ENCODE results near the gene MZB1.

Gene MZB1

DNA sequence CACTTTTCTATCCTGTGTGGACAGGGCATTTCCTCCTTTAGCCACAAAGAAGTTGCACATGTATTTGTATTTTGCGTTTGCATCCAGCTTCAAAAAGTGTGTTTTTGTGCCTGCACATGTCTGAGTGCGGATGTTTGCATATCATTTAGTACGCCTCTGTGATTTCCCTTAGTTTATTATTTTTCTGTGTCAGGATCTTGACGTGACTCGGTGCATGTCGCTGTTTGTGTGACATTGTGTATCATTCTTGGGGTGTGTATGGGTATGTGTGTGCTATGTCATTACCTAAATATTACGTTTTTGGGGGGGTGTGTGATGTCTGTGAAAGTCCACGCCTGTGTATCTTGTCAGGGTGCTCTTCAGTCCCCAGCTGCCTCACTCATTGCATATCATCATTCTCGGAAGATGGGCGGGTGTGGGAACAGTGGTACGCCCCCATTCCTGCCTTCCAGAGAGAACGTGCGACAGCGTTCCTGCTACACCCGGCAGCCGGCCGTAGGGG is 48.5 kb downstream of the MZB1 start:
- peaks cover 12% of the 10 kb centered on the region for H3K27me3 Mint-ChIP-seq (ENCODE audit: low read depth, poor library complexity)
- DNase-seq: no peak
- TF ChIP-seq, protein P1, sequence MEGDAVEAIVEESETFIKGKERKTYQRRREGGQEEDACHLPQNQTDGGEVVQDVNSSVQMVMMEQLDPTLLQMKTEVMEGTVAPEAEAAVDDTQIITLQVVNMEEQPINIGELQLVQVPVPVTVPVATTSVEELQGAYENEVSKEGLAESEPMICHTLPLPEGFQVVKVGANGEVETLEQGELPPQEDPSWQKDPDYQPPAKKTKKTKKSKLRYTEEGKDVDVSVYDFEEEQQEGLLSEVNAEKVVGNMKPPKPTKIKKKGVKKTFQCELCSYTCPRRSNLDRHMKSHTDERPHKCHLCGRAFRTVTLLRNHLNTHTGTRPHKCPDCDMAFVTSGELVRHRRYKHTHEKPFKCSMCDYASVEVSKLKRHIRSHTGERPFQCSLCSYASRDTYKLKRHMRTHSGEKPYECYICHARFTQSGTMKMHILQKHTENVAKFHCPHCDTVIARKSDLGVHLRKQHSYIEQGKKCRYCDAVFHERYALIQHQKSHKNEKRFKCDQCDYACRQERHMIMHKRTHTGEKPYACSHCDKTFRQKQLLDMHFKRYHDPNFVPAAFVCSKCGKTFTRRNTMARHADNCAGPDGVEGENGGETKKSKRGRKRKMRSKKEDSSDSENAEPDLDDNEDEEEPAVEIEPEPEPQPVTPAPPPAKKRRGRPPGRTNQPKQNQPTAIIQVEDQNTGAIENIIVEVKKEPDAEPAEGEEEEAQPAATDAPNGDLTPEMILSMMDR (IDR thresholded peaks at IDR 0.05): no peak
- peaks cover 33% of the 10 kb centered on the region for H3K4me1 Mint-ChIP-seq
- H3K9me3 Mint-ChIP-seq: peaks cover 21% of the 10 kb centered on the region
- H3K4me3 Mint-ChIP-seq: peak overlapping the region; percentile 91
- peaks cover 33% of the 10 kb centered on the region for H3K36me3 Mint-ChIP-seq (ENCODE audit: low read depth)
- peak overlapping the region; percentile 99 for H3K27ac Mint-ChIP-seq

DNA sequence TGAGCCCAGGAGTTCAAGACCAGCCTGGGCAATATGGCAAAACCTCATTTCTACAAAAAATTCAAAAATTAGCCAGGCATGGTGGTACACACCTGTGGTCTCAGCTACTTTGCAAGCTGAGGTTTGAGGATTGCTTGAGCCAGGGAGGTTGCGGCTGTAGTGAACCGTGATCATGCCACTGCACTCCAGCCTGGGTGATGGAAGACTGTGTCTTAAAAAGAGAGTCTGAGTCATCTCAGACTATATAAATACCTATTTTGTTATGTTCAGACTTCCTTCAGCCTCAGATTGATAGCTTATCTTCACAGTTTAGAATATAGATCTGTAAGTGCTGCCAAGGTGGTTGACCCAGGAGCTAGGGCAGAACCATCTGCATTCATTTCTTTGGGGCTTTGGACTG is 49.7 kb downstream of the MZB1 start:
- Mint-ChIP-seq H3K4me1 (peaks cover 33% of the 10 kb centered on the region), H3K36me3 (ENCODE audit: low read depth) (peaks cover 21% of the 10 kb centered on the region), H3K9me3 (peaks cover 13% of the 10 kb centered on the region), H3K27me3 (ENCODE audit: low read depth, poor library complexity) (peaks cover 12% of the 10 kb centered on the region), H3K4me3 (no peak overlapping the region), H3K27ac (no peak overlapping the region)
- TF ChIP-seq, protein P1 (IDR thresholded peaks at IDR 0.05): no peak
- no peak for DNase-seq

All from nephron progenitor cell (in vitro differentiated cells).